Mesenteric fat pad (tissue), 1 donor: Measurements from ENCODE around the gene DNM2. TPM values are rescaled to one million over a fixed set of nuclear protein-coding genes. Genes with fewer than 3 reads are reported as not detected.

Experiments
- microRNA-seq: library from miRNA; unstranded; fragments of <30 nt; microRNA quantifications from one replicate; pipeline ENCODE4 v1.2.0, GENCODE V29; 2020; ENCODE audit warnings: borderline number of aligned reads
- total RNA-seq: library from RNA; stranded (reverse); fragmentation: NEBNext Ultra II Directional; extraction: Animal tissue kit (Norgen Biotek cat#: 25700); gene quantifications from one replicate; pipeline ENCODE4 v1.2.1, GENCODE V29; 2021
- donor health status: DM: yes; HTN: yes; CAD: no.

DNM2 gene
- total RNA-seq, 1 donor from 2014 or later, result 134 TPM

Small RNAs within 50 kb of the gene (microRNA-seq; reads per million reads assigned to microRNA genes)
- gene MIR199A1, result not detected
- gene MIR4748, result not detected
- gene MIR638, result not detected
- gene MIR6793, result not detected

Other genes starting within 250 kb of the DNM2 start
- gene KEAP1, start 214.7 kb upstream of the DNM2 start, total RNA-seq, result 71.9 TPM
- gene S1PR5, start 200.6 kb upstream of the DNM2 start, total RNA-seq, result 0.13 TPM
- 19.0 TPM for gene ATG4D, start 174.2 kb upstream of the DNM2 start, total RNA-seq
- gene KRI1, start 152.1 kb upstream of the DNM2 start, total RNA-seq, result 21.7 TPM
- 11.4 TPM for gene CDKN2D, start 149.1 kb upstream of the DNM2 start, total RNA-seq
- gene AP1M2, start 130.8 kb upstream of the DNM2 start, total RNA-seq, result 3.2 TPM
- gene SLC44A2, start 92.5 kb upstream of the DNM2 start, total RNA-seq, result 110 TPM
- 212 TPM for gene ILF3, start 63.7 kb upstream of the DNM2 start, total RNA-seq
- gene QTRT1, start 16.6 kb upstream of the DNM2 start, total RNA-seq, result 45.9 TPM
- gene TMED1, start 118.1 kb downstream of the DNM2 start, total RNA-seq, result 24.9 TPM
- 4.4 TPM for gene C19orf38, start 130.3 kb downstream of the DNM2 start, total RNA-seq
- gene CARM1, start 153.5 kb downstream of the DNM2 start, total RNA-seq, result 37.2 TPM
- 28.4 TPM for gene YIPF2, start 210.6 kb downstream of the DNM2 start, total RNA-seq
- 14.4 TPM for gene TIMM29, start 210.7 kb downstream of the DNM2 start, total RNA-seq
- gene SMARCA4, start 243.0 kb downstream of the DNM2 start, total RNA-seq, result 70.7 TPM